ENCODE measurements around the gene GLB1L3. TPM values are rescaled to one million over a fixed set of nuclear protein-coding genes. Genes with fewer than 3 reads are reported as not detected.

The GLB1L3 gene
- total RNA-seq, 1 donor from 2014 or later: 10.9 TPM

- intact Hi-C loops (cut with micrococcal nuclease): loop anchor here (1.0 to 10.0 kb wide), 4 partner anchors 97 to 509 kb away; no protein-coding TSS in a partner anchor
Measured at GRCh38 chr11:134359646-134360045, 83.5 kb downstream of the GLB1L3 start.

- intact Hi-C loops (cut with micrococcal nuclease): loop anchor here (1.0 to 10.0 kb wide), 4 partner anchors 98 to 508 kb away; no protein-coding TSS in a partner anchor
Measured at GRCh38 chr11:134360050-134360835, 84.1 kb downstream of the GLB1L3 start.

GRCh38 chr11:134361661-134362060 is 85.5 kb downstream of the GLB1L3 start:
- intact Hi-C loops (cut with micrococcal nuclease): loop anchor here (2.0 to 10.0 kb wide), 2 partner anchors 143 to 231 kb away; no protein-coding TSS in a partner anchor

GRCh38 chr11:134362192-134362901 is 86.2 kb downstream of the GLB1L3 start:
- intact Hi-C loops (cut with micrococcal nuclease): loop anchor here (10.0 kb wide), 1 partner anchor 142 kb away; no protein-coding TSS in a partner anchor

- intact Hi-C loops (cut with micrococcal nuclease): loop anchor here (10.0 kb wide), 1 partner anchor 142 kb away; no protein-coding TSS in a partner anchor
Measured at GRCh38 chr11:134363161-134363560, 87.0 kb downstream of the GLB1L3 start.

GRCh38 chr11:134363592-134363991 is 87.4 kb downstream of the GLB1L3 start:
- intact Hi-C loops (cut with micrococcal nuclease): loop anchor here (10.0 kb wide), 1 partner anchor 141 kb away; no protein-coding TSS in a partner anchor

- intact Hi-C loops (cut with micrococcal nuclease): loop anchor here (10.0 kb wide), 1 partner anchor 141 kb away; no protein-coding TSS in a partner anchor
Measured at GRCh38 chr11:134364261-134364660, 88.1 kb downstream of the GLB1L3 start.

- intact Hi-C loops (cut with micrococcal nuclease): loop anchor here (10.0 kb wide), 1 partner anchor 140 kb away; no protein-coding TSS in a partner anchor
Measured at GRCh38 chr11:134365011-134365925, 89.1 kb downstream of the GLB1L3 start.

GRCh38 chr11:134366254-134366653 is 90.1 kb downstream of the GLB1L3 start:
- intact Hi-C loops (cut with micrococcal nuclease): loop anchor here (10.0 kb wide), 1 partner anchor 139 kb away; no protein-coding TSS in a partner anchor

- intact Hi-C loops (cut with micrococcal nuclease): loop anchor here (10.0 kb wide), 1 partner anchor 137 kb away; no protein-coding TSS in a partner anchor
Measured at GRCh38 chr11:134367781-134368180, 91.6 kb downstream of the GLB1L3 start.

Other genes starting within 250 kb of the GLB1L3 start
- 2.5 and 2.7 TPM in 2 replicates for gene JAM3, start 207.3 kb upstream of the GLB1L3 start, total RNA-seq
- gene NCAPD3, start 52.4 kb upstream of the GLB1L3 start, total RNA-seq: 85.9 and 89.5 TPM in 2 replicates
- gene VPS26B, start 51.7 kb upstream of the GLB1L3 start, total RNA-seq: 58.9 and 61.1 TPM in 2 replicates
- 49.4 and 52.2 TPM in 2 replicates for gene THYN1, start 23.0 kb upstream of the GLB1L3 start, total RNA-seq
- 22.5 and 26.0 TPM in 2 replicates for gene ACAD8, start 22.8 kb upstream of the GLB1L3 start, total RNA-seq
- gene GLB1L2, start 55.6 kb downstream of the GLB1L3 start, total RNA-seq: 2.7 and 3.1 TPM in 2 replicates
- gene B3GAT1, start 135.9 kb downstream of the GLB1L3 start, total RNA-seq: 1.2 and 1.9 TPM in 2 replicates